HepG2 (cell line): Measurements from ENCODE around the gene ADCY5. TPM values are rescaled to one million over a fixed set of nuclear protein-coding genes. Genes with fewer than 3 reads are reported as not detected.

Experiments used
- ATAC-seq: fragments of 200-7000 bp; cut with Tn5 transposase; 3 replicates; pipeline ENCODE4 v1.9.1; 2020; ENCODE audit warnings: mild to moderate bottlenecking, moderate library complexity
- BruUV-seq: library from RNA; stranded (reverse); fragments of 400-500 nt; replicated peaks from 2 replicates; lab custom pipeline; 2021; lab: Mats Ljungman, UMichigan
- CTCF ChIA-PET: fragments of 300-600 bp; formaldehyde crosslinking; extraction: SDS; loops from one replicate; lab custom pipeline; 2021; ENCODE audit warnings: low total read pairs, inconsistent platforms, low intra/inter-chr PET ratio; lab: Yijun Ruan, JAX
- POLR2A ChIA-PET: fragments of 350-600 bp; sonication (Branson Sonifier 250); formaldehyde crosslinking; loops from one replicate; lab custom pipeline; 2020; ENCODE audit warnings: antibody characterized with exemption, inconsistent platforms; lab: Yijun Ruan, JAX
- DNase-seq: peaks from one replicate; pipeline ENCODE4 v3.0.0-alpha.2; 2015; ENCODE audit warnings: low spot score
- FAIRE-seq: peaks from 3 replicates; lab custom pipeline; 2011; peaks lifted over from hg19 to GRCh38; lab: Jason Lieb, UNC
- H2AFZ ChIP-seq: one replicate; pipeline ENCODE4 v1.6.1; 2011; ENCODE audit warnings: low read length, inconsistent platforms
- H3K27ac ChIP-seq: fragments of 300-600 bp; 3 replicates; pipeline ENCODE4 v1.8.0; 2011; ENCODE audit warnings: mixed run types, mild to moderate bottlenecking, mixed read lengths, low read length, inconsistent platforms; ENCODE audit not compliant: insufficient read depth; ENCODE audit errors: extremely low read length
- H3K27me3 ChIP-seq, 2 experiments: fragments of 200-600 bp in 1 of 2; 2 replicates in 1 of 2; 3 replicates in 1 of 2; pipeline versions ENCODE4 v1.6.0 to v1.8.0; 2011; ENCODE audit warnings: low read length in 2 of 2, mild to moderate bottlenecking in 2 of 2, moderate library complexity in 2 of 2, inconsistent platforms in 1 of 2; ENCODE audit not compliant: insufficient read depth in 2 of 2, control insufficient read depth in 1 of 2
- H3K36me3 ChIP-seq, 2 experiments: fragments of 200-600 bp in 1 of 2; replicated peaks in 1 of 2; 2 replicates in 1 of 2; 3 replicates in 1 of 2; pipeline versions ENCODE4 v1.5.1 to v1.8.0; 2011; ENCODE audit warnings: low read length in 2 of 2, inconsistent platforms in 1 of 2; ENCODE audit not compliant: insufficient read depth in 2 of 2, control insufficient read depth in 1 of 2
- H3K4me1 ChIP-seq: 2 replicates; pipeline ENCODE4 v1.5.1; 2012; ENCODE audit warnings: low read length, inconsistent platforms; ENCODE audit not compliant: insufficient read depth
- H3K4me2 ChIP-seq: 2 replicates; pipeline ENCODE4 v1.6.0; 2011; ENCODE audit warnings: low read depth, low read length, inconsistent platforms
- H3K4me3 ChIP-seq, 3 experiments: fragments of 200-600 bp in 1 of 3; sonication (generic), shearing (Covaris generic) in 1 of 3; replicated peaks in 1 of 3; 2 replicates each; pipeline ENCODE4 v1.5.1; 2011 to 2016; ENCODE audit warnings: low read length in 3 of 3, inconsistent platforms in 2 of 3, low read depth in 2 of 3, mild to moderate bottlenecking in 2 of 3, control low read depth in 1 of 3, mixed read lengths in 1 of 3; ENCODE audit not compliant: insufficient read depth in 1 of 3
- H3K79me2 ChIP-seq: one replicate; pipeline ENCODE4 v1.6.1; 2011; ENCODE audit warnings: low read length, inconsistent platforms; ENCODE audit not compliant: insufficient read depth
- H3K9ac ChIP-seq: 2 replicates; pipeline ENCODE4 v1.6.0; 2011; ENCODE audit warnings: mild to moderate bottlenecking, low read depth, low read length, inconsistent platforms; ENCODE audit not compliant: insufficient read depth
- H3K9me3 ChIP-seq: 2 replicates; pipeline ENCODE4 v1.5.1; 2012; ENCODE audit warnings: mild to moderate bottlenecking, low read length
- H4K20me1 ChIP-seq: 2 replicates; pipeline ENCODE4 v1.6.0; 2011; ENCODE audit warnings: inconsistent platforms, mild to moderate bottlenecking, low read length, moderate library complexity; ENCODE audit not compliant: insufficient read depth
- CHD4 ChIP-seq: fragments of 200-600 bp; sonication (generic); IDR thresholded peaks from 2 replicates; pipeline ENCODE4 v1.7.0; 2017; ENCODE audit warnings: mild to moderate bottlenecking, low read length, borderline replicate concordance
- ELF3 ChIP-seq: IDR thresholded peaks from 2 replicates; pipeline ENCODE4 v1.6.1; 2016; ENCODE audit warnings: missing genetic modification reagents, missing compliant biosample characterization
- ERF ChIP-seq: IDR thresholded peaks from 2 replicates; pipeline ENCODE4 v1.6.1; 2018; ENCODE audit warnings: missing biosample characterization, missing genetic modification reagents
- FLYWCH1 ChIP-seq: sonication (generic); formaldehyde crosslinking; IDR thresholded peaks from 2 replicates; pipeline ENCODE4 v1.8.1; 2023; ENCODE audit warnings: mild to moderate bottlenecking, missing genetic modification reagents
- KAT2B ChIP-seq: fragments of 150-350 bp; IDR thresholded peaks from 2 replicates; pipeline ENCODE4 v1.6.1; 2014; ENCODE audit warnings: low read depth, low read length, borderline replicate concordance
- MTA3 ChIP-seq: sonication (generic); formaldehyde crosslinking; IDR thresholded peaks from 2 replicates; pipeline ENCODE4 v1.4.0; 2020; ENCODE audit warnings: missing genetic modification reagents
- PHF8 ChIP-seq: sonication (generic); formaldehyde crosslinking; IDR thresholded peaks from 2 replicates; pipeline ENCODE4 v1.5.0; 2020; ENCODE audit warnings: missing genetic modification reagents
- RAD21 ChIP-seq: fragments of 450-650 bp; formaldehyde crosslinking; IDR thresholded peaks from 2 replicates; pipeline ENCODE4 v1.5.0; 2020; ENCODE audit warnings: mild to moderate bottlenecking
- TAF15 ChIP-seq: fragments of 200-400 bp; formaldehyde crosslinking; IDR thresholded peaks from one replicate; pipeline ENCODE4 v1.6.1; 2018; ENCODE audit warnings: mild to moderate bottlenecking, low read depth, low read length; ENCODE audit not compliant: poor library complexity, severe bottlenecking
- ZBTB42 ChIP-seq: sonication (generic); formaldehyde crosslinking; IDR thresholded peaks from 2 replicates; pipeline ENCODE4 v1.5.0; 2020; ENCODE audit warnings: mild to moderate bottlenecking, missing genetic modification reagents
- WGBS: methylation state at CpG from one replicate; pipeline ENCODE4 v1.1.6; 2017; ENCODE audit warnings: low lambda C conversion rate; 5-methylcytosine and 5-hydroxymethylcytosine counted together
- in situ Hi-C: cut with HindIII; loops from 2 replicates; pipeline ENCODE4 v1.10.0; 2017; ENCODE audit warnings: low pct_unique_long_range_greater_than_20kb; ENCODE audit not compliant: extremely low pct_ligation_motif_present
- intact Hi-C: fragments of 100-400 bp; cut with micrococcal nuclease; formaldehyde crosslinking; loops from one replicate; pipeline ENCODE4 v1.10.0; 2022; ENCODE audit not compliant: unreplicated experiment
- polyA plus RNA-seq, 8 experiments: library from polyadenylated mRNA; depleted of rRNA in 3 of 8; stranded (reverse) in 7 of 8; unstranded in 1 of 8; fragments of >200 nt; fragmentation: Illumina TruSeq in 4 of 8; extraction: Trizol in 4 of 8; gene quantifications; 2 replicates each; pipeline versions ENCODE4 v1.2.1 to v1.2.3, GENCODE V29; 2011 to 2016; ENCODE audit warnings: low read depth in 4 of 8, missing spikeins in 1 of 8, mixed read lengths in 1 of 8; ENCODE audit not compliant: insufficient read depth in 1 of 8
- total RNA-seq, 5 experiments: library from RNA; depleted of rRNA; stranded (reverse); fragments of >200 nt; fragmentation: Illumina TruSeq; extraction: Trizol; gene quantifications; 2 replicates each; pipeline ENCODE4 v1.2.3, GENCODE V29; 2016; ENCODE audit warnings: low read depth in 1 of 5
- TF ChIP-seq, protein P1 (sequence below): sonication (generic); formaldehyde crosslinking; IDR thresholded peaks from 2 replicates; pipeline ENCODE4 v1.9.0; 2021; ENCODE audit warnings: missing genetic modification reagents, mild to moderate bottlenecking, borderline replicate concordance
- TF ChIP-seq, protein P2 (sequence below): sonication (generic); formaldehyde crosslinking; IDR thresholded peaks from 2 replicates; pipeline ENCODE4 v1.8.1; 2023; ENCODE audit warnings: mild to moderate bottlenecking, missing genetic modification reagents
- TF ChIP-seq, protein P3 (sequence below): sonication (generic); formaldehyde crosslinking; IDR thresholded peaks from 2 replicates; pipeline ENCODE4 v1.5.0; 2020; ENCODE audit warnings: missing genetic modification reagents
- TF ChIP-seq, protein P4 (sequence below): sonication (generic); formaldehyde crosslinking; IDR thresholded peaks from 2 replicates; pipeline ENCODE4 v1.4.0; 2020; ENCODE audit warnings: missing genetic modification reagents
- TF ChIP-seq, protein P5 (sequence below): sonication (generic); formaldehyde crosslinking; IDR thresholded peaks from 2 replicates; pipeline ENCODE4 v1.4.0; 2020; ENCODE audit warnings: missing genetic modification reagents

Gene ADCY5
- total and polyA plus RNA-seq, 2 of the 13 experiments (the other 11 are each of a cell fraction or from before 2014, with no cell fraction given) = not detected

DNA sequence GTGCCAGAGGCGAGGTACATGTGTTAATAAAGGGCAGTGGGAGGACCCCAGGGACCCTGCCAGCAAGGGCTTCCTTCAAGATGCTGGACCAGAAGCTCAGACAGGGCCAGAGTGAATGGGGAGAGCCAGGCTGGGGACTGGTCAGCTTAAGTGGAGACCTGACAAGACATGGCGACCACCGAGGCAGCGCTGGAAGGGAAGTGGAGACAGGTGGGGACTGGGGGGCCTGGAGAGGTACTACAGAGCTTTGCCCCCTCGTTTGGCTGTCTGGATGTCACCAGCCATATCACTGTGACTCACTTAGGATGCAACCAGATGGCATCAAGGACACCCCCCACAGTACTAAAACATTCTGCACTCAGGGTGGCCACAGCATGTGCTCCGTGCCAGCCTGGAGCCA lies 97.9 kb downstream of the ADCY5 start:
- BruUV-seq = no TSS peak
- 0% methylated on average over 1 of the region's 6 CpGs for WGBS
- ChIA-PET CTCF (no interaction called here), POLR2A (no interaction called here)
- Histone ChIP-seq H3K4me1 (no peaks in the 10 kb centered on the region), H3K27ac (no peak overlapping the region), H2AFZ (no peak overlapping the region), H3K27me3 (peaks cover 7 to 54% of the 10 kb centered on the region in 2 experiments; a peak in 4 of 5 replicates), H3K9me3 (no peaks in the 10 kb centered on the region; the same call in 1 of the 2 replicates), H3K36me3 (no peaks in the 10 kb centered on the region), H3K4me2 (no peak overlapping the region), H3K79me2 (no peaks in the 10 kb centered on the region)
- in situ Hi-C loops = no loop called here
- ATAC-seq = no peak
- TF ChIP-seq ERF (no peak), TAF15 (no peak), FLYWCH1 (CRISPR knock-in tag) (no peak), MTA3 (CRISPR knock-in tag) (no peak), KAT2B (no peak), PHF8 (CRISPR knock-in tag) (no peak), CHD4 (no peak), RAD21 (CRISPR knock-in tag) (no peak), ELF3 (CRISPR knock-in tag) (no peak), ZBTB42 (CRISPR knock-in tag) (no peak)
- TF ChIP-seq, protein P1, sequence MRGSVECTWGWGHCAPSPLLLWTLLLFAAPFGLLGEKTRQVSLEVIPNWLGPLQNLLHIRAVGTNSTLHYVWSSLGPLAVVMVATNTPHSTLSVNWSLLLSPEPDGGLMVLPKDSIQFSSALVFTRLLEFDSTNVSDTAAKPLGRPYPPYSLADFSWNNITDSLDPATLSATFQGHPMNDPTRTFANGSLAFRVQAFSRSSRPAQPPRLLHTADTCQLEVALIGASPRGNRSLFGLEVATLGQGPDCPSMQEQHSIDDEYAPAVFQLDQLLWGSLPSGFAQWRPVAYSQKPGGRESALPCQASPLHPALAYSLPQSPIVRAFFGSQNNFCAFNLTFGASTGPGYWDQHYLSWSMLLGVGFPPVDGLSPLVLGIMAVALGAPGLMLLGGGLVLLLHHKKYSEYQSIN (CRISPR knock-in tag) = no peak
- TF ChIP-seq, protein P2, sequence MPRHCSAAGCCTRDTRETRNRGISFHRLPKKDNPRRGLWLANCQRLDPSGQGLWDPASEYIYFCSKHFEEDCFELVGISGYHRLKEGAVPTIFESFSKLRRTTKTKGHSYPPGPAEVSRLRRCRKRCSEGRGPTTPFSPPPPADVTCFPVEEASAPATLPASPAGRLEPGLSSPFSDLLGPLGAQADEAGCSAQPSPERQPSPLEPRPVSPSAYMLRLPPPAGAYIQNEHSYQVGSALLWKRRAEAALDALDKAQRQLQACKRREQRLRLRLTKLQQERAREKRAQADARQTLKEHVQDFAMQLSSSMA (CRISPR knock-in tag) = no peak
- TF ChIP-seq, protein P3, sequence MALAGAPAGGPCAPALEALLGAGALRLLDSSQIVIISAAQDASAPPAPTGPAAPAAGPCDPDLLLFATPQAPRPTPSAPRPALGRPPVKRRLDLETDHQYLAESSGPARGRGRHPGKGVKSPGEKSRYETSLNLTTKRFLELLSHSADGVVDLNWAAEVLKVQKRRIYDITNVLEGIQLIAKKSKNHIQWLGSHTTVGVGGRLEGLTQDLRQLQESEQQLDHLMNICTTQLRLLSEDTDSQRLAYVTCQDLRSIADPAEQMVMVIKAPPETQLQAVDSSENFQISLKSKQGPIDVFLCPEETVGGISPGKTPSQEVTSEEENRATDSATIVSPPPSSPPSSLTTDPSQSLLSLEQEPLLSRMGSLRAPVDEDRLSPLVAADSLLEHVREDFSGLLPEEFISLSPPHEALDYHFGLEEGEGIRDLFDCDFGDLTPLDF (CRISPR knock-in tag) = no peak
- TF ChIP-seq, protein P4, sequence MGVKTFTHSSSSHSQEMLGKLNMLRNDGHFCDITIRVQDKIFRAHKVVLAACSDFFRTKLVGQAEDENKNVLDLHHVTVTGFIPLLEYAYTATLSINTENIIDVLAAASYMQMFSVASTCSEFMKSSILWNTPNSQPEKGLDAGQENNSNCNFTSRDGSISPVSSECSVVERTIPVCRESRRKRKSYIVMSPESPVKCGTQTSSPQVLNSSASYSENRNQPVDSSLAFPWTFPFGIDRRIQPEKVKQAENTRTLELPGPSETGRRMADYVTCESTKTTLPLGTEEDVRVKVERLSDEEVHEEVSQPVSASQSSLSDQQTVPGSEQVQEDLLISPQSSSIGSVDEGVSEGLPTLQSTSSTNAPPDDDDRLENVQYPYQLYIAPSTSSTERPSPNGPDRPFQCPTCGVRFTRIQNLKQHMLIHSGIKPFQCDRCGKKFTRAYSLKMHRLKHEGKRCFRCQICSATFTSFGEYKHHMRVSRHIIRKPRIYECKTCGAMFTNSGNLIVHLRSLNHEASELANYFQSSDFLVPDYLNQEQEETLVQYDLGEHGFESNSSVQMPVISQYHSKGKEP (CRISPR knock-in tag) = no peak
- TF ChIP-seq, protein P5, sequence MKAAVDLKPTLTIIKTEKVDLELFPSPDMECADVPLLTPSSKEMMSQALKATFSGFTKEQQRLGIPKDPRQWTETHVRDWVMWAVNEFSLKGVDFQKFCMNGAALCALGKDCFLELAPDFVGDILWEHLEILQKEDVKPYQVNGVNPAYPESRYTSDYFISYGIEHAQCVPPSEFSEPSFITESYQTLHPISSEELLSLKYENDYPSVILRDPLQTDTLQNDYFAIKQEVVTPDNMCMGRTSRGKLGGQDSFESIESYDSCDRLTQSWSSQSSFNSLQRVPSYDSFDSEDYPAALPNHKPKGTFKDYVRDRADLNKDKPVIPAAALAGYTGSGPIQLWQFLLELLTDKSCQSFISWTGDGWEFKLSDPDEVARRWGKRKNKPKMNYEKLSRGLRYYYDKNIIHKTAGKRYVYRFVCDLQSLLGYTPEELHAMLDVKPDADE (CRISPR knock-in tag) = no peak
- TF ChIP-seq, all 625 proteins: peak for 0
- no peaks in the 10 kb centered on the region for H4K20me1 ChIP-seq
- DNase-seq (no peak), FAIRE-seq (no peak)
- no peak overlapping the region for H3K4me3 ChIP-seq
- H3K9ac ChIP-seq = no peak overlapping the region
- intact Hi-C loops = no loop called here
